ENCODE results near the gene TRIO. TPM values are rescaled to one million over a fixed set of nuclear protein-coding genes. Genes with fewer than 3 reads are reported as not detected.

The TRIO gene
- polyA plus RNA-seq, 3 donors = 104 to 124 (median 116) TPM

- DNase-seq (ENCODE audit: extremely low read depth in 1 of 11, low read depth in 9 of 11, low spot score in 4 of 11) = no peak
Observed at GRCh38 chr5:14247054-14247386, 103.9 kb downstream of the TRIO start.

- DNase-seq (ENCODE audit: extremely low read depth in 1 of 11, low read depth in 9 of 11, low spot score in 4 of 11) = no peak
Observed at GRCh38 chr5:14249258-14250082, 106.3 kb downstream of the TRIO start.

- DNase-seq (ENCODE audit: extremely low read depth in 1 of 11, low read depth in 9 of 11, low spot score in 4 of 11) = peak; percentile 51 to 89 (median 73)
Observed at GRCh38 chr5:14250084-14250695, 107.0 kb downstream of the TRIO start.

- DNase-seq (ENCODE audit: extremely low read depth in 1 of 11, low read depth in 9 of 11, low spot score in 4 of 11) = no peak
Observed at GRCh38 chr5:14250748-14251701, 107.9 kb downstream of the TRIO start.

- no peak for DNase-seq (ENCODE audit: extremely low read depth in 1 of 11, low read depth in 9 of 11, low spot score in 4 of 11)
Observed at GRCh38 chr5:14251733-14252132, 108.6 kb downstream of the TRIO start.

GRCh38 chr5:14252793-14253192 lies 109.7 kb downstream of the TRIO start:
- no peak for DNase-seq (ENCODE audit: extremely low read depth in 1 of 11, low read depth in 9 of 11, low spot score in 4 of 11)

- no peak for DNase-seq (ENCODE audit: extremely low read depth in 1 of 11, low read depth in 9 of 11, low spot score in 4 of 11)
Observed at GRCh38 chr5:14254686-14255085, 111.5 kb downstream of the TRIO start.

GRCh38 chr5:14256026-14256690 lies 113.0 kb downstream of the TRIO start:
- no peak for DNase-seq (ENCODE audit: extremely low read depth in 1 of 11, low read depth in 9 of 11, low spot score in 4 of 11)

GRCh38 chr5:14256756-14257393 lies 113.7 kb downstream of the TRIO start:
- DNase-seq (ENCODE audit: extremely low read depth in 1 of 11, low read depth in 9 of 11, low spot score in 4 of 11) = no peak

- DNase-seq (ENCODE audit: extremely low read depth in 1 of 11, low read depth in 9 of 11, low spot score in 4 of 11) = no peak
Observed at GRCh38 chr5:14257995-14258403, 114.9 kb downstream of the TRIO start.

GRCh38 chr5:14258840-14259239 lies 115.7 kb downstream of the TRIO start:
- peak in 5 of 11 donors; percentile 22 to 41 (median 34) for DNase-seq (ENCODE audit: extremely low read depth in 1 of 11, low read depth in 9 of 11, low spot score in 4 of 11)

GRCh38 chr5:14260637-14261036 lies 117.5 kb downstream of the TRIO start:
- no peak for DNase-seq (ENCODE audit: extremely low read depth in 1 of 11, low read depth in 9 of 11, low spot score in 4 of 11)

- no peak for DNase-seq (ENCODE audit: extremely low read depth in 1 of 11, low read depth in 9 of 11, low spot score in 4 of 11)
Observed at GRCh38 chr5:14261235-14261634, 118.1 kb downstream of the TRIO start.

- no peak for DNase-seq (ENCODE audit: extremely low read depth in 1 of 11, low read depth in 9 of 11, low spot score in 4 of 11)
Observed at GRCh38 chr5:14261856-14262611, 118.9 kb downstream of the TRIO start.

GRCh38 chr5:14263113-14263512 lies 120.0 kb downstream of the TRIO start:
- DNase-seq (ENCODE audit: extremely low read depth in 1 of 11, low read depth in 9 of 11, low spot score in 4 of 11) = no peak

- no peak for DNase-seq (ENCODE audit: extremely low read depth in 1 of 11, low read depth in 9 of 11, low spot score in 4 of 11)
Observed at GRCh38 chr5:14263699-14264098, 120.6 kb downstream of the TRIO start.

- peak; percentile 77 to 93 (median 87) for DNase-seq (ENCODE audit: extremely low read depth in 1 of 11, low read depth in 9 of 11, low spot score in 4 of 11)
Observed at GRCh38 chr5:14264605-14265316, 121.6 kb downstream of the TRIO start.
